ENCODE results near the gene KRT3. TPM values are rescaled to one million over a fixed set of nuclear protein-coding genes. Genes with fewer than 3 reads are reported as not detected.

Gene KRT3
- total and polyA plus RNA-seq, 8 donors: 0.53 TPM; not detected in 7

- no peaks in the 10 kb centered on the region for H3K36me3 ChIP-seq
- H3K4me1 ChIP-seq: no peaks in the 10 kb centered on the region
- no peak overlapping the region for H3K4me3 ChIP-seq
- intact Hi-C loops (cut with DNase I; ENCODE audit: low total_unique reads): no loop called here
- H3K27ac ChIP-seq: no peak overlapping the region
- H3K9me3 ChIP-seq: no peaks in the 10 kb centered on the region
- peaks cover 0 to 9% (median 0%) of the 10 kb centered on the region in 3 donors for H3K27me3 ChIP-seq
- no peak for DNase-seq
- TF ChIP-seq CTCF (IDR thresholded peaks at IDR 0.05) (no peak), EP300 (IDR thresholded peaks at IDR 0.05) (no peak), POLR2A (IDR thresholded peaks at IDR 0.05) (no peak), POLR2AphosphoS5 (IDR thresholded peaks at IDR 0.05) (no peak)
Observed at GRCh38 chr12:52828156-52828555, 32.2 kb upstream of the KRT3 start.

- Histone ChIP-seq H3K4me1 (peaks cover 0 to 1% (median 0%) of the 10 kb centered on the region in 4 donors), H3K27me3 (peaks cover 0 to 9% (median 0%) of the 10 kb centered on the region in 3 donors), H3K36me3 (no peaks in the 10 kb centered on the region), H3K4me3 (no peak overlapping the region), H3K9me3 (no peaks in the 10 kb centered on the region), H3K27ac (no peak overlapping the region)
- TF ChIP-seq CTCF (IDR thresholded peaks at IDR 0.05) (no peak), POLR2AphosphoS5 (IDR thresholded peaks at IDR 0.05) (no peak), POLR2A (IDR thresholded peaks at IDR 0.05) (no peak), EP300 (IDR thresholded peaks at IDR 0.05) (no peak)
- DNase-seq: no peak
- 72 to 90% (median 82%) methylated on average over 6 of the region's 6 CpGs for WGBS, 5 donors
- intact Hi-C loops (cut with DNase I; ENCODE audit: low total_unique reads): no loop called here
Observed at GRCh38 chr12:52827499-52828090, 31.7 kb upstream of the KRT3 start.

GRCh38 chr12:52826611-52827498, 30.9 kb upstream of the KRT3 start:
- Histone ChIP-seq H3K27me3 (peaks cover 0 to 9% (median 0%) of the 10 kb centered on the region in 3 donors), H3K27ac (no peak overlapping the region), H3K9me3 (no peaks in the 10 kb centered on the region), H3K36me3 (no peaks in the 10 kb centered on the region), H3K4me3 (no peak overlapping the region), H3K4me1 (peaks cover 0 to 9% (median 0%) of the 10 kb centered on the region in 4 donors)
- intact Hi-C loops (cut with DNase I; ENCODE audit: low total_unique reads): no loop called here
- TF ChIP-seq CTCF (IDR thresholded peaks at IDR 0.05) (no peak), EP300 (IDR thresholded peaks at IDR 0.05) (no peak), POLR2A (IDR thresholded peaks at IDR 0.05) (no peak), POLR2AphosphoS5 (IDR thresholded peaks at IDR 0.05) (no peak)
- DNase-seq: no peak
- 87 to 93% (median 90%) methylated on average over 11 of the region's 11 CpGs for WGBS, 5 donors

- no peak for DNase-seq
- Histone ChIP-seq H3K4me1 (peaks cover 0 to 10% (median 0%) of the 10 kb centered on the region in 4 donors), H3K27me3 (peaks cover 0 to 9% (median 0%) of the 10 kb centered on the region in 3 donors), H3K36me3 (no peaks in the 10 kb centered on the region), H3K9me3 (no peaks in the 10 kb centered on the region), H3K4me3 (no peak overlapping the region), H3K27ac (no peak overlapping the region)
- 64 to 73% (median 73%) methylated on average over 4 of the region's 4 CpGs for WGBS, 5 donors
- TF ChIP-seq CTCF (IDR thresholded peaks at IDR 0.05) (no peak), POLR2AphosphoS5 (IDR thresholded peaks at IDR 0.05) (no peak), POLR2A (IDR thresholded peaks at IDR 0.05) (no peak), EP300 (IDR thresholded peaks at IDR 0.05) (no peak)
- intact Hi-C loops (cut with DNase I; ENCODE audit: low total_unique reads): no loop called here
Observed at GRCh38 chr12:52825961-52826360, 30.0 kb upstream of the KRT3 start.

Data from stomach (tissue), 9 donors.